Muscle of arm (tissue), 12 donors: ENCODE data around the gene WASF3. TPM values are rescaled to one million over a fixed set of nuclear protein-coding genes. Genes with fewer than 3 reads are reported as not detected.
"Not testable (repeated sequence)": the region's sequence is repeated elsewhere in the genome, so short reads cannot be mapped to it uniquely, and the experiment has no call there.

Experiments
- DNase-seq: peaks from one replicate; pipeline ENCODE4 v3.0.0-alpha.2; 2013
- polyA plus RNA-seq, 12 donors: library from polyadenylated mRNA; unstranded; fragments of 120-200 nt; gene quantifications; one replicate each; pipeline ENCODE4 v1.2.1, GENCODE V29; 2013; ENCODE audit not compliant: insufficient read length in 12 of 12

The WASF3 gene
- polyA plus RNA-seq, 12 donors, result 7.8 to 17.4 (median 11.7) TPM; not detected in 1

- no peak for DNase-seq
Observed at GRCh38 chr13:26626271-26626670, 68.8 kb downstream of the WASF3 start.

GRCh38 chr13:26628706-26629105 is 71.2 kb downstream of the WASF3 start:
- DNase-seq, result no peak

GRCh38 chr13:26629260-26629825 is 71.9 kb downstream of the WASF3 start:
- DNase-seq, result no peak

- DNase-seq, result not testable (repeated sequence)
Observed at GRCh38 chr13:26635634-26636033, 78.2 kb downstream of the WASF3 start.

GRCh38 chr13:26636073-26636472 is 78.6 kb downstream of the WASF3 start:
- not testable (repeated sequence) for DNase-seq

- DNase-seq, result no peak
Observed at GRCh38 chr13:26646603-26647002, 89.1 kb downstream of the WASF3 start.

GRCh38 chr13:26651234-26651633 is 93.8 kb downstream of the WASF3 start:
- DNase-seq, result no peak

GRCh38 chr13:26653310-26653709 is 95.8 kb downstream of the WASF3 start:
- no peak for DNase-seq

GRCh38 chr13:26653842-26654241 is 96.4 kb downstream of the WASF3 start:
- no peak for DNase-seq

- no peak for DNase-seq
Observed at GRCh38 chr13:26656919-26657318, 99.4 kb downstream of the WASF3 start.

GRCh38 chr13:26658448-26659385 is 101.2 kb downstream of the WASF3 start:
- DNase-seq, result no peak

- no peak for DNase-seq
Observed at GRCh38 chr13:26660185-26660584, 102.7 kb downstream of the WASF3 start.

GRCh38 chr13:26660766-26661165 is 103.3 kb downstream of the WASF3 start:
- DNase-seq, result no peak

- no peak for DNase-seq
Observed at GRCh38 chr13:26663791-26664190, 106.3 kb downstream of the WASF3 start.

GRCh38 chr13:26664286-26664685 is 106.8 kb downstream of the WASF3 start:
- no peak for DNase-seq

- no peak for DNase-seq
Observed at GRCh38 chr13:26664876-26665275, 107.4 kb downstream of the WASF3 start.

- DNase-seq, result no peak
Observed at GRCh38 chr13:26668357-26669146, 111.1 kb downstream of the WASF3 start.

GRCh38 chr13:26673890-26674289 is 116.4 kb downstream of the WASF3 start:
- no peak for DNase-seq

GRCh38 chr13:26677156-26677555 is 119.7 kb downstream of the WASF3 start:
- no peak for DNase-seq

GRCh38 chr13:26678330-26678729 is 120.8 kb downstream of the WASF3 start:
- no peak for DNase-seq

GRCh38 chr13:26678796-26679195 is 121.3 kb downstream of the WASF3 start:
- DNase-seq, result no peak

GRCh38 chr13:26679411-26680122 is 122.1 kb downstream of the WASF3 start:
- DNase-seq, result no peak
